ENCODE measurements around the gene THBD.

Gene THBD

GRCh38 chr20:23013429-23013828 lies 36.0 kb downstream of the THBD start:
- DNase-seq, result no peak

- DNase-seq, result no peak
Observed at GRCh38 chr20:23011008-23011721, 38.3 kb downstream of the THBD start.

GRCh38 chr20:23010096-23010495 lies 39.4 kb downstream of the THBD start:
- DNase-seq, result no peak

GRCh38 chr20:23009636-23010035 lies 39.8 kb downstream of the THBD start:
- DNase-seq, result no peak

DNA sequence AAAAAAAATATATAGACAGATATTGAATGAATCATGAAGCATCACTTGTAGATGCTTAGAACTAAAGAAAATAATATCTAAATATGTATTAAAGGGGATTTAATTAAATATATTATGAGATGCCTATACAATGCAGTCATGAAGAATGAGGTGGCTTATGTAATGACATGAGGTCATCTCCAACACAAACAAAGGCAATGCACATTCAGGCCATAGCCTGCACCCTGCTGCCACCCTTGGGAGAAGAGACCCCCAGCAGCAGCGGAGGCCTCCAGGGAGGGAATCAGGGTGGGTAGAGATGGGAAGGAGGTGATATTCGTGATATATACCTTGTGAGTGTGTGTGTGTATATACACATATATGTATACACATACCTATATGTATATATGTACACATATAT lies 40.8 kb downstream of the THBD start:
- no peak for DNase-seq

- DNase-seq, result no peak
Observed at GRCh38 chr20:23007886-23008655, 41.4 kb downstream of the THBD start.

- no peak for DNase-seq
Observed at GRCh38 chr20:23007462-23007861, 42.0 kb downstream of the THBD start.

DNA sequence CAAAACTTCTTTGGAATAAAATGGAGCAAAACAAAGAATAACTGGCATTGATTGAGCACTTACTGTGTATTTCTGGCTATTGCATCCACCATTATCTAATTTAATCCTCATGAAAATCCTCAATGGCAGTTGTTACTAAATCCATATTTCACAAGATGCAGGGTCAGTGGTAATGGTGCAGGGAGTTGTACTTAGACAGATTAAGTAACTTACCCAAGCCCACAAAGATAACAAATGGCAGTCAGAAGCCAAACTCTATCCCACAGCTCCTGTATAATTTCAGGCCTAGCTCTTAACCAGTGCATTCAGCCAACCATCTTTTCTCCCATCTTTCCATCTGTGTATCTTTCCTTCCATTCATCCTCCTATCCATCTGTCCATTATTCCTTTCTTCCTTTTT lies 43.7 kb downstream of the THBD start:
- no peak for DNase-seq

DNA sequence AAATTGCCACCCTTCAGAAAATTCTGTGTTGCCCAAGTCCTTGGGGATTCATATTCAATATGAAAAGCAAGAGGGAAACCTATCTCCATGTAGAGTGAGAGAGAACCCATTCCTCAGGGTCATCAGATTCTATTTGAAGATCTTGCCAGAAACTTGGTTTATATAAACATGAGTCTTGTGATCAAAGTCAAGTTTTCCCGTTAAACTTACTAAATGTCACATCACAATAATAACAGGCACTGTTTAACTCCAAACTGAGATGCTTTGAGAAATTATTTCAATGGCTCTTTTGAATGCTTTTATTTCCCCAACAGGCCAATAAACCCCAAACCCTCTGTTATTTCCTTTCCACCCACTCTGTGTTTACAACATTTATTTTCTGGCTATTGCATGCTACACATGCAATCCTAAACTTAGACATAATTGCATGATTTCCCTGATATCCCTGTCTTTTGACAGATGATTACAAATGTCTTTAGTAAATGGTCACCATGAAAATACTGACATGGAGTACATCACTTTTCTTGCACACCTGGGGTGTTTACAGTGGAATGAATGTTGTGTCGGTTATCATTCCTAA lies 45.5 kb downstream of the THBD start:
- no peak for DNase-seq

DNA sequence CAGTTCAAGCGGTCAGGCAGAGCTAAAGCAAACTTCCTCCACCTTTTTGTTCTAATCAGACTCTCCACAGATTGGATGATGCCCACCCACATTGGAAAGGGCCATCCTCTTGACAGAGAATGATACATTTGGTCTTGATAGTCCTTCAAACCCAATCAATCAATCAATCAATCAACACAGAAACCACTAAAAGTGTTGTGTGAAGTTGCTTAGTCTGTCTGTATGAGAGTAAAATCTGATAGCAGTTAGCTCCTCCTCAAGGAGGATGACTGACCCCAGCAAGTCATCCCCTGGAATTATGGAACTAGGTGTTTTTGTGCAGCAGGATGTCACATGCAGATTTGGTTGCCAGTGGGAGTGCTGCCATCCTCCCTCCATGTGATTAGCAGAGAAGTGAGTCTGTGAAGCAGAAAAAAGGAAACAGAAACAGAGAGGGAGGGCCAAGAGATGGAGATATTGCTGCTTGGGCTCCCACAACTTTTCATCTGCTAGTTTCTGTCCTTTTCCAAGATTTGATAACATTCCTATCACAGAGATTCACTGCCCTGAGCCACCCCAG lies 46.3 kb downstream of the THBD start:
- no peak for DNase-seq

DNA sequence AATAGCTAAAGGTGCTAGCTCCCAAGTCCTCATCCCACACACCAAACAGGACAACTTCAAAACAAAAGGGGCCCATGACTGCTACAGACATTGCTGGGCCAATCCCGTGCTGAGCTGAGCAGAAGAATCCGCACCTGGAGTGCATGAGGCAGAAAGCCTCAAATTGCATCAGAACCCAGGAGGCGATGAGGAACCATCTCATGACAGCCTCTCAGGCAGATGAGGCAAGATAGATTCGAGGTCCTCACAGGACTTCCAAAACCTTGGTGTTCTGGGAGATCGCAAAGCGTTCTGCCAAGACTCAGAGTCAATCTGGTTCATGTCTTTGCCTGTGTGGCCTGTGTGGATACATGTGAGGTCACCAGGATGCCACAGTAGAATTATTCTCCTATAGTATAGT lies 47.2 kb downstream of the THBD start:
- DNase-seq, result no peak

GRCh38 chr20:23000232-23000947 lies 49.1 kb downstream of the THBD start:
- DNase-seq, result no peak

DNA sequence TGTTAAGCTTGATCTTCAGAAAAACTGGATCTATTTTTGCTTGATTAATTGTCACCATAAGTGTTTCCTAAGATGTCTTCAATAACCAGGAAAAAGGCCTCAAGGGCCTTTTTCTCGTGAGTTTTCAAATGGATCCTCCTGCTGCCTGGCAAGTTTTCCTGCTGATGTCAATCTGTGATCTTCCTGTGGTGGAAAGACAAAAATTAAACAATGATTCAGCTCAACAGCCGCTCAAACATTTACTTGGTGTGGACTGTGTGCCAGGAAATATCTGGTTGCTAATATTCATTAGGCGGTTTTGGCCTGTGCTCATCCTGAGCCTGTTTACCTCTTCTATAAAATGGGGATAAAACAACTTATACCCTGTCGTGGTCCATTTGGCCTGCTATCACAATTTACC lies 49.7 kb downstream of the THBD start:
- DNase-seq, result no peak

DNA sequence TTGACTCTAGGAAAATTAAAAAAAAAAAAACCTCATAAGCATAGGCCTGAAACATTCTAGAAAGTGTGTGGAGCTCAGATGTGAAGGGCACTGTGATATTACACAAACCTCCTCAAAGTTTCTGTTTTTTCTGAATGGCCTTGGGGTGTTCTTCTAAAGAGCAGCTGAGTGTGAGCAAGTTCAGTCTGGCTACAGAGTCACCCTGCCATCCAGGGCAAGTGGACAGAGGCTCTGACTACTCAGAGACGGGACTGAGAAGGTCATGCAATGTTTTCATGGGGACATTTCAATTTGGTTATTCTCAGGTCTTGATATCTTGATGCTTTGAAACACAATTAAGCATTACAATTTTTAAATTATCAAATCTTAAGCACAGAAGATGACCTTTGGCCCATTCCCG lies 51.0 kb downstream of the THBD start:
- DNase-seq, result no peak

DNA sequence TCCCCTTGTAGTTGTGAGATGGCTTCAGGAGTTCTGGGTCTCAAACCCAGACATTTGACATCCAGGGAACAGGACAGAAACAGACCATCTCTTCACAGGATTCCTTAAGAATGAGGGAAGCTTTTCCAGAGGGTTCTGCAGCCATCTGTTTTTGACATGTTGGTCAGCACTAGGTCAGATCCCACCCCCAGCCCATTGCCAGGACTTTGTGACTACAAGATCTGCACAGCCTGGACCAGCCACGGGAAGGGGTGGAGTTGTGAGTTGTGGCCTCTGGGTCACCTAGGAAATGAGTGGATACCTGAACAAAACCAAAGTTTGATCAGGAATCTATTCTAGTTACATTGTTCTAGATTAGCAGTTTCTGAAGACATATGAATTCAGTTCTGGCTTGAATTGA lies 53.5 kb downstream of the THBD start:
- no peak for DNase-seq
